Activated B cell treated with CpG ODN at 0.5 μM for 24 hours (primary cell): ENCODE data around the gene MAPKAPK2. TPM values are rescaled to one million over a fixed set of nuclear protein-coding genes. Genes with fewer than 3 reads are reported as not detected.

Experiments used
- ATAC-seq: fragments of 200-7000 bp; cut with Tn5 transposase; one replicate; pipeline ENCODE4 v1.10.0; 2021; ENCODE audit warnings: low read depth, mild to moderate bottlenecking, moderate library complexity
- CTCF ChIA-PET: fragments of 350-600 bp; sonication (Branson Sonifier 250); formaldehyde crosslinking; loops from one replicate; lab custom pipeline; 2021; ENCODE audit warnings: antibody characterized with exemption; lab: Charles Lee
- POLR2A ChIA-PET: fragments of 350-600 bp; sonication (Branson Sonifier 250); formaldehyde crosslinking; loops from one replicate; lab custom pipeline; 2021; ENCODE audit warnings: antibody characterized with exemption; lab: Charles Lee
- DNase-seq: peaks from one replicate; pipeline ENCODE4 v3.0.0; 2022
- H3K27ac Mint-ChIP-seq: one replicate; pipeline ENCODE4 v1.8.0; 2020; ENCODE audit warnings: mixed read lengths
- H3K27me3 Mint-ChIP-seq: one replicate; pipeline ENCODE4 v1.8.0; 2021; ENCODE audit warnings: mixed read lengths
- H3K36me3 Mint-ChIP-seq: one replicate; pipeline ENCODE4 v1.8.0; 2021; ENCODE audit warnings: low read depth, mixed read lengths
- H3K4me1 Mint-ChIP-seq: one replicate; pipeline ENCODE4 v1.8.0; 2021; ENCODE audit warnings: mixed read lengths
- H3K4me3 Mint-ChIP-seq: one replicate; pipeline ENCODE4 v1.8.0; 2020; ENCODE audit warnings: mild to moderate bottlenecking, mixed read lengths
- H3K9me3 Mint-ChIP-seq: one replicate; pipeline ENCODE4 v1.8.0; 2020; ENCODE audit warnings: mixed read lengths
- intact Hi-C: fragments of 100-400 bp; cut with micrococcal nuclease; formaldehyde crosslinking; loops from one replicate; pipeline ENCODE4 v1.15.1; 2024
- total RNA-seq: library from RNA; stranded (reverse); gene quantifications from 2 replicates; pipeline ENCODE4 v1.2.3, GENCODE V29; 2022
- TF ChIP-seq, protein P1 (sequence below): fragments of 200-600 bp; IDR thresholded peaks from one replicate; pipeline ENCODE4 v1.8.0; 2022; ENCODE audit warnings: antibody characterized with exemption, mild to moderate bottlenecking

Gene MAPKAPK2
- total RNA-seq, 1 donor from 2014 or later: 72.1 TPM

DNA sequence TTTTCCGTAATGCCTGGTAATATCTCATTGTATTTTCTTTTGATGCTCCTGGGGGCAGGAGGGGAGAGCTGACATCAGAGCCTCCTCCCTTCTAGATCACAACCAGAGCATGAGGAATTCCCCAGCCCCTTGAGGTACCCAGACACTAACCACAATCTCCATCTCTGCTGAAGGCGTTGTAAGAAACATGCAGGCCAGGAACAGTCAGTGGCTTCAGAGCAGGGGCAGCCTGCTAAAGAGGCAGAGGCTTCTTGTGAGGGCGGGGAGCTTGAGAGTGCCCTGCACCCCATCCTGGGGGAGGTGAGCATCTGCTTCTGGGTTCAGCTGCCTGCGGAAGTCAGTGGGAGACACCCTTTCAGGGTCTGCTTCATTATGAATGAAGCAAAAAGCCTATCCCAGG, 19.0 kb downstream of the MAPKAPK2 start:
- Mint-ChIP-seq H3K9me3 (no peaks in the 10 kb centered on the region), H3K4me1 (peaks cover 89% of the 10 kb centered on the region), H3K4me3 (peak overlapping the region; percentile 64), H3K27me3 (no peaks in the 10 kb centered on the region), H3K36me3 (peaks cover 13% of the 10 kb centered on the region), H3K27ac (peak overlapping the region; percentile 59)
- DNase-seq (peak; percentile 22), ATAC-seq (peak; percentile 86)
- intact Hi-C loops: loop anchor here (1.0 to 2.0 kb wide), 2 partner anchors 16 to 17 kb away; no protein-coding TSS in a partner anchor
- POLR2A ChIA-PET: interaction anchor here (1.3 to 1.8 kb wide), 2 partner anchors 16 kb away, joined by 3 to 6 read pairs; no protein-coding TSS in a partner anchor
- CTCF ChIA-PET: interaction anchor here (0.9 to 3.8 kb wide), 5 partner anchors 10 to 46 kb away, joined by 3 to 19 read pairs (median 4); no protein-coding TSS in a partner anchor
- TF ChIP-seq, protein P1, sequence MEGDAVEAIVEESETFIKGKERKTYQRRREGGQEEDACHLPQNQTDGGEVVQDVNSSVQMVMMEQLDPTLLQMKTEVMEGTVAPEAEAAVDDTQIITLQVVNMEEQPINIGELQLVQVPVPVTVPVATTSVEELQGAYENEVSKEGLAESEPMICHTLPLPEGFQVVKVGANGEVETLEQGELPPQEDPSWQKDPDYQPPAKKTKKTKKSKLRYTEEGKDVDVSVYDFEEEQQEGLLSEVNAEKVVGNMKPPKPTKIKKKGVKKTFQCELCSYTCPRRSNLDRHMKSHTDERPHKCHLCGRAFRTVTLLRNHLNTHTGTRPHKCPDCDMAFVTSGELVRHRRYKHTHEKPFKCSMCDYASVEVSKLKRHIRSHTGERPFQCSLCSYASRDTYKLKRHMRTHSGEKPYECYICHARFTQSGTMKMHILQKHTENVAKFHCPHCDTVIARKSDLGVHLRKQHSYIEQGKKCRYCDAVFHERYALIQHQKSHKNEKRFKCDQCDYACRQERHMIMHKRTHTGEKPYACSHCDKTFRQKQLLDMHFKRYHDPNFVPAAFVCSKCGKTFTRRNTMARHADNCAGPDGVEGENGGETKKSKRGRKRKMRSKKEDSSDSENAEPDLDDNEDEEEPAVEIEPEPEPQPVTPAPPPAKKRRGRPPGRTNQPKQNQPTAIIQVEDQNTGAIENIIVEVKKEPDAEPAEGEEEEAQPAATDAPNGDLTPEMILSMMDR: no peak

- H3K9me3 Mint-ChIP-seq: no peaks in the 10 kb centered on the region
- intact Hi-C loops: no loop called here
- H3K27me3 Mint-ChIP-seq: no peaks in the 10 kb centered on the region
- DNase-seq: no peak
- no peak for ATAC-seq
- POLR2A ChIA-PET: interaction anchor here (0.8 to 1.8 kb wide), 3 partner anchors 9 to 16 kb away, joined by 4 to 6 read pairs (median 5); no protein-coding TSS in a partner anchor
- peak overlapping the region; percentile 59 for H3K27ac Mint-ChIP-seq
- H3K4me3 Mint-ChIP-seq: peak overlapping the region; percentile 29
- peaks cover 10% of the 10 kb centered on the region for H3K36me3 Mint-ChIP-seq
- H3K4me1 Mint-ChIP-seq: peaks cover 89% of the 10 kb centered on the region
- CTCF ChIA-PET: interaction anchor here (0.9 to 3.8 kb wide), 6 partner anchors 11 to 46 kb away, joined by 3 to 19 read pairs (median 4); no protein-coding TSS in a partner anchor
- TF ChIP-seq, protein P1: no peak
Observed at GRCh38 chr1:206704226-206704625, 19.5 kb downstream of the MAPKAPK2 start.

- peaks cover 91% of the 10 kb centered on the region for H3K4me1 Mint-ChIP-seq
- TF ChIP-seq, protein P1: no peak
- CTCF ChIA-PET: interaction anchor here (1.0 to 3.8 kb wide), 6 partner anchors 10 to 70 kb away, joined by 3 to 19 read pairs (median 3); partner anchors contain the start of gene DYRK3
- POLR2A ChIA-PET: interaction anchor here (0.9 kb wide), 1 partner anchor 14 kb away, joined by 5 read pairs; no protein-coding TSS in a partner anchor
- DNase-seq (no peak), ATAC-seq (no peak)
- peak overlapping the region; percentile 3 for H3K4me3 Mint-ChIP-seq
- intact Hi-C loops: no loop called here
- H3K27me3 Mint-ChIP-seq: no peaks in the 10 kb centered on the region
- no peak overlapping the region for H3K27ac Mint-ChIP-seq
- peaks cover 7% of the 10 kb centered on the region for H3K36me3 Mint-ChIP-seq
- no peaks in the 10 kb centered on the region for H3K9me3 Mint-ChIP-seq
Observed at GRCh38 chr1:206705191-206705590, 20.5 kb downstream of the MAPKAPK2 start.

DNA sequence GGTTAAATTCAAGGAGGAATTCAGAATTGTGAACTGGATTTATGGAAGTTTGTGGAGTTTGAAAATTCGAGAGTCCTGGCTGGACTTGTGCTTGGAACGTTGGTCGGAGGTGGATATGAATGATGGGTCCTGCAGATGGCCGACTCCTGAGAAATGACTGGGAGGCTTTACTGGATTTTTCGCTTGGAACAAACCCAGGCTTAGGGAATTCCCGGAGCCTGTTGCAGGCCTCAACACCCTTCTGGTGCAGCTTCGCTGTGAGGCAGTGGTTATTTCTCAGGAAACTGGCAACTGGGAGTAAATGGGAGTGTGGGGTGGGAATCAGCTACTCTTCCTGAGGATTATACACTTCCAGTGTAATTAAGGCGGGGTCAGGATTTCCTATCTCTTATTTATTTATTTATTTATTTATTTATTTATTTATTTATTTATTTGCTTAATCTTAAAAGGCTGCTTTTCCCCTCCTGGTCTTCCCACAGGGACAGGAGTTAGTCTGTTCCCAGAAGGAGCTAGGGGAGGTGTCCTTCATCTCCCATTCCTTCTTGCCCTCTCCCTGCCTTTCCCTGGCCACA, 21.1 kb downstream of the MAPKAPK2 start:
- ChIA-PET POLR2A (no interaction called here), CTCF (interaction anchor here (0.7 to 3.8 kb wide), 7 partner anchors 9 to 207 kb away, joined by 3 to 19 read pairs (median 3); partner anchors contain the start of gene DYRK3)
- ATAC-seq (no peak), DNase-seq (no peak)
- TF ChIP-seq, protein P1: no peak
- Mint-ChIP-seq H3K4me3 (peak overlapping the region; percentile 3), H3K36me3 (peaks cover 4% of the 10 kb centered on the region), H3K27ac (no peak overlapping the region), H3K4me1 (peaks cover 91% of the 10 kb centered on the region), H3K9me3 (no peaks in the 10 kb centered on the region), H3K27me3 (no peaks in the 10 kb centered on the region)
- intact Hi-C loops: no loop called here

- CTCF ChIA-PET: interaction anchor here (0.7 to 3.8 kb wide), 4 partner anchors 20 to 206 kb away, joined by 3 to 19 read pairs (median 3); partner anchors contain the start of gene DYRK3
- POLR2A ChIA-PET: interaction anchor here (0.6 kb wide), 1 partner anchor 8 kb away, joined by 8 read pairs; no protein-coding TSS in a partner anchor
- H3K9me3 Mint-ChIP-seq: no peaks in the 10 kb centered on the region
Observed at GRCh38 chr1:206706298-206706791, 21.6 kb downstream of the MAPKAPK2 start.

More at GRCh38 chr1:206706298-206706791, 21.6 kb downstream of the MAPKAPK2 start:
- ATAC-seq (peak; percentile 14), DNase-seq (no peak)
- H3K27me3 Mint-ChIP-seq: no peaks in the 10 kb centered on the region
- TF ChIP-seq, protein P1: no peak
- peak overlapping the region; percentile 18 for H3K4me3 Mint-ChIP-seq
- peaks cover 91% of the 10 kb centered on the region for H3K4me1 Mint-ChIP-seq
- H3K27ac Mint-ChIP-seq: peak overlapping the region; percentile 33
- peaks cover 2% of the 10 kb centered on the region for H3K36me3 Mint-ChIP-seq
- intact Hi-C loops: no loop called here
